ENCODE measurements around the gene C16orf78.

The C16orf78 gene

GRCh38 chr16:49373504-49373903, at the start of gene C16orf78:
TSS of gene C16orf78 (plus strand) at chr16:49373804. CDS start at chr16:49373940, 136 bp downstream.
- Histone ChIP-seq H3K4me2 (ENCODE audit: low read length) (no peak within 1 kb of the TSS), H3K9ac (no peak within 1 kb of the TSS), H3K4me1 (no peaks in the 10 kb centered on the region), H3K27ac (no peak within 1 kb of the TSS), H3K79me2 (no peaks in the 10 kb centered on the region), H3K36me3 (ENCODE audit: control insufficient read depth, insufficient read depth, low read length) (no peaks in the 10 kb centered on the region), H3K9me3 (ENCODE audit: control insufficient read depth, low read length) (no peaks in the 10 kb centered on the region), H2AFZ (no peak within 1 kb of the TSS), H3K4me3 (ENCODE audit: low read depth, low read length) (no peak within 1 kb of the TSS), H3K27me3 (ENCODE audit: control insufficient read depth, insufficient read depth, low read length) (no peaks in the 10 kb centered on the region)
- no peak for TF ChIP-seq CTCF (IDR thresholded peaks at IDR 0.05)

GRCh38 chr16:49324703-49325102, 48.9 kb upstream of the C16orf78 start:
- Histone ChIP-seq H2AFZ (no peak overlapping the region), H3K79me2 (no peaks in the 10 kb centered on the region), H3K4me1 (no peaks in the 10 kb centered on the region), H3K27me3 (ENCODE audit: control insufficient read depth, insufficient read depth, low read length) (no peaks in the 10 kb centered on the region), H3K9me3 (ENCODE audit: control insufficient read depth, low read length) (no peaks in the 10 kb centered on the region), H3K36me3 (ENCODE audit: control insufficient read depth, insufficient read depth, low read length) (no peaks in the 10 kb centered on the region), H3K4me2 (ENCODE audit: low read length) (no peak overlapping the region), H3K27ac (no peak overlapping the region), H3K4me3 (ENCODE audit: low read depth, low read length) (no peak overlapping the region), H3K9ac (no peak overlapping the region)
- no peak for TF ChIP-seq CTCF (IDR thresholded peaks at IDR 0.05)

GRCh38 chr16:49327466-49327865, 46.1 kb upstream of the C16orf78 start:
- Histone ChIP-seq H3K36me3 (ENCODE audit: control insufficient read depth, insufficient read depth, low read length) (no peaks in the 10 kb centered on the region), H3K4me3 (ENCODE audit: low read depth, low read length) (no peak overlapping the region), H2AFZ (no peak overlapping the region), H3K9ac (no peak overlapping the region), H3K27me3 (ENCODE audit: control insufficient read depth, insufficient read depth, low read length) (no peaks in the 10 kb centered on the region), H3K4me1 (no peaks in the 10 kb centered on the region), H3K4me2 (ENCODE audit: low read length) (no peak overlapping the region), H3K27ac (no peak overlapping the region), H3K79me2 (no peaks in the 10 kb centered on the region), H3K9me3 (ENCODE audit: control insufficient read depth, low read length) (no peaks in the 10 kb centered on the region)
- TF ChIP-seq CTCF (IDR thresholded peaks at IDR 0.05), result no peak

GRCh38 chr16:49328325-49328724, 45.3 kb upstream of the C16orf78 start:
- no peak overlapping the region for H3K9ac ChIP-seq
- no peak for TF ChIP-seq CTCF (IDR thresholded peaks at IDR 0.05)
- H3K27ac ChIP-seq, result no peak overlapping the region
- no peak overlapping the region for H3K4me2 ChIP-seq (ENCODE audit: low read length)
- no peaks in the 10 kb centered on the region for H3K9me3 ChIP-seq (ENCODE audit: control insufficient read depth, low read length)
- no peaks in the 10 kb centered on the region for H3K27me3 ChIP-seq (ENCODE audit: control insufficient read depth, insufficient read depth, low read length)
- H3K36me3 ChIP-seq (ENCODE audit: control insufficient read depth, insufficient read depth, low read length), result no peaks in the 10 kb centered on the region
- H3K79me2 ChIP-seq, result no peaks in the 10 kb centered on the region
- no peak overlapping the region for H2AFZ ChIP-seq
- H3K4me1 ChIP-seq, result no peaks in the 10 kb centered on the region
- H3K4me3 ChIP-seq (ENCODE audit: low read depth, low read length), result no peak overlapping the region

GRCh38 chr16:49330562-49331201, 42.9 kb upstream of the C16orf78 start:
- H3K9ac ChIP-seq, result no peak overlapping the region
- TF ChIP-seq CTCF (IDR thresholded peaks at IDR 0.05), result no peak
- H3K9me3 ChIP-seq (ENCODE audit: control insufficient read depth, low read length), result no peaks in the 10 kb centered on the region
- no peak overlapping the region for H2AFZ ChIP-seq
- no peak overlapping the region for H3K27ac ChIP-seq
- H3K27me3 ChIP-seq (ENCODE audit: control insufficient read depth, insufficient read depth, low read length), result no peaks in the 10 kb centered on the region
- no peaks in the 10 kb centered on the region for H3K79me2 ChIP-seq
- no peak overlapping the region for H3K4me3 ChIP-seq (ENCODE audit: low read depth, low read length)
- no peaks in the 10 kb centered on the region for H3K4me1 ChIP-seq
- no peak overlapping the region for H3K4me2 ChIP-seq (ENCODE audit: low read length)
- no peaks in the 10 kb centered on the region for H3K36me3 ChIP-seq (ENCODE audit: control insufficient read depth, insufficient read depth, low read length)
